Effector memory CD4-positive, alpha-beta T cell (primary cell): ENCODE measurements around the gene SFTA2.
"Not testable (repeated sequence)": the region's sequence is repeated elsewhere in the genome, so short reads cannot be mapped to it uniquely, and the experiment has no call there.

Source experiments
- DNase-seq, 3 donors: peaks; one replicate each; pipeline ENCODE4 v3.0.0-alpha.2; 2020
- H3K27ac ChIP-seq: 2 replicates; pipeline ENCODE4 v1.7.0; 2013; ENCODE audit warnings: mild to moderate bottlenecking, low read length, moderate library complexity; ENCODE audit not compliant: insufficient read depth, poor library complexity, severe bottlenecking
- H3K27me3 ChIP-seq: replicated peaks from 2 replicates; pipeline ENCODE4 v1.7.0; 2013; ENCODE audit warnings: mild to moderate bottlenecking, low read length; ENCODE audit not compliant: insufficient read depth, control insufficient read depth, poor library complexity, severe bottlenecking
- H3K36me3 ChIP-seq: 2 replicates; pipeline ENCODE4 v1.7.0; 2013; ENCODE audit warnings: mild to moderate bottlenecking, low read length, moderate library complexity; ENCODE audit not compliant: control insufficient read depth, insufficient read depth
- H3K4me1 ChIP-seq: 2 replicates; pipeline ENCODE4 v1.7.0; 2013; ENCODE audit warnings: low read length, mild to moderate bottlenecking; ENCODE audit not compliant: control insufficient read depth, insufficient read depth, poor library complexity, severe bottlenecking
- H3K4me3 ChIP-seq: 2 replicates; pipeline ENCODE4 v1.7.0; 2013; ENCODE audit warnings: low read length, low read depth, mild to moderate bottlenecking; ENCODE audit not compliant: insufficient read depth, poor library complexity, severe bottlenecking
- H3K9me3 ChIP-seq: 2 replicates; pipeline ENCODE4 v1.7.0; 2013; ENCODE audit warnings: mild to moderate bottlenecking, low read length, moderate library complexity; ENCODE audit not compliant: control insufficient read depth
- total RNA-seq, 3 donors: gene quantifications; one replicate each; lab custom pipeline; 2026; lab: John Stamatoyannopoulos, UW

The SFTA2 gene
- total RNA-seq, result 0 to 0.17 (median 0) reads per million in 3 donors

DNA sequence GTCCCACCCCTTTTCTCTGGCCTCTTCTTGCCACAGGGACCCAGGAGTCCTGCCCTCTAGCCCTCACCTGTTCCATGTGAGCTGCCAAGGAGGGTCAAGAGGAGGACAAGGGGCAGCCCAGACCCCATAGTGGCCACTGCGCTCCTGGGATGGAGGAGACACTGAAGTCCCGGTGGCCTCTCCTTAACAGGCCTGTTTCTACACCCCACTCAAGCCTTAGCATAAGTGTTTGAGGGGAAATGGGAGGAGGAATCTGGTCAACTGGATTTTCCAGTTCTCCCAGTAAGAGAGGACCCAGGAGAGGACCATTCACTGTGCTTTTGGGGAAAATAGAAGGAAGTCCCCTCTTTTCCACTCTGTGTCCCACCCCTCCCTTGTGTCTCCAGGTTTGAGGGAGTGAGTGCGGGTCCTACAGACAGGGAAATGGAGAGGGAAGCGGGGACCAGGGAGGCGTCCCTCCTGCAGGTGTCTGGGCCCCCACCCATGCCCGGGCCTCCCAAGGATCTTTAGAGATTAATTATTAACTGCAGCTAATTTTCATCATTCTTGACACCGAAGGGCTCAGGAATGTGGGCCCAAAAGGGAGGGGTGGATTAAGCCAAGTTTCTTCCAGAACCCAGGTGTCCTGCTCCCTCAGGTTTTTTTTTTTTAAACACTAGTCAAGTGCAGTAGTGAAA is at the start of gene SFTA2:
SFTA2 (minus strand) TSS at position 202 of the 677 bp plus-strand sequence; CDS start at position 128, 74 bp downstream.
- Histone ChIP-seq H3K27me3 (no peaks in the 10 kb centered on the region), H3K4me1 (no peaks in the 10 kb centered on the region)
- DNase-seq, result no peak

DNA sequence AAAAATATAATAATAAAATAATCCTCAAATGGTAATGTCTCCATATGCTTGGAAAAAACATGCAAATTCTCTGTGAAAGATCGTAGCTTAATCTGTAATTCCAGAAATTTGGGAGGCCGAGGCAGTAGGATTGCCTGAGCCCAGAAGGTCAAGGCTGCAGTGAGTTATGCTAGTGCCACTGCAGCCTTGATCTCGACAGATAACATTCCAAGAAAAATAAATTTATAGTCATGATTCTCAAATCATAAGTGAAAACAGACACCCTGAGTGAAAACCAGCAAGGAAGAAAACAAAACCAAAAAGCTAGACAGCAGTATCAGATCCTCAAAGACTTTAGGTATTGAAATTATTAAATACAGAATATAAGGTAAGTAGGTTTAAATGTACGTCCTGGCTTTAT is 47.7 kb upstream of the SFTA2 start:
- no peak overlapping the region for H3K4me3 ChIP-seq
- no peaks in the 10 kb centered on the region for H3K9me3 ChIP-seq
- no peak overlapping the region for H3K27ac ChIP-seq
- no peaks in the 10 kb centered on the region for H3K36me3 ChIP-seq
- H3K27me3 ChIP-seq, result no peaks in the 10 kb centered on the region
- no peak for DNase-seq
- no peaks in the 10 kb centered on the region for H3K4me1 ChIP-seq

More for the DNA sequence above, at the start of gene SFTA2:
- H3K36me3 ChIP-seq, result no peaks in the 10 kb centered on the region
- no peak within 1 kb of the TSS for H3K27ac ChIP-seq
- no peak within 1 kb of the TSS for H3K4me3 ChIP-seq
- no peaks in the 10 kb centered on the region for H3K9me3 ChIP-seq

DNA sequence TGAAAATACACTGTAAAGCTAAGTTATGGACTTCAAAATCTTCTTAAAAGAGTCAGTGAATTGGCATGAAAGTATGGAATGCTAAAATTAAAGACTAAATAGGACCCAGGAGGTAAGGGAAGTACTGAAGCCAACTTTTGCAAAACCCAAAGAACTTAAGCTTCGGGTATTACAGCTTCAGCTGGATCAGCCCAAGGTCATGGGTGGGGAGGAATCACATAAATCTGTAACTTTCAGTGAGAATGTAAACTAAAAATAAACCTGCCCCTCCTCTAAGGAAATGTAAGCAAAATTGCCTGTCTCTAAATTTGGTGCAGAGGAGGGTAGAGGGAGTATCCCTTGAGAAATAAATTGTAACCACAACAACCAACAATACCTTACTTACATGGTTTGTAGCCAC is 47.2 kb upstream of the SFTA2 start:
- Histone ChIP-seq H3K4me1 (no peaks in the 10 kb centered on the region), H3K4me3 (no peak overlapping the region), H3K27me3 (no peaks in the 10 kb centered on the region), H3K27ac (no peak overlapping the region), H3K36me3 (no peaks in the 10 kb centered on the region), H3K9me3 (no peaks in the 10 kb centered on the region)
- DNase-seq, result no peak

DNA sequence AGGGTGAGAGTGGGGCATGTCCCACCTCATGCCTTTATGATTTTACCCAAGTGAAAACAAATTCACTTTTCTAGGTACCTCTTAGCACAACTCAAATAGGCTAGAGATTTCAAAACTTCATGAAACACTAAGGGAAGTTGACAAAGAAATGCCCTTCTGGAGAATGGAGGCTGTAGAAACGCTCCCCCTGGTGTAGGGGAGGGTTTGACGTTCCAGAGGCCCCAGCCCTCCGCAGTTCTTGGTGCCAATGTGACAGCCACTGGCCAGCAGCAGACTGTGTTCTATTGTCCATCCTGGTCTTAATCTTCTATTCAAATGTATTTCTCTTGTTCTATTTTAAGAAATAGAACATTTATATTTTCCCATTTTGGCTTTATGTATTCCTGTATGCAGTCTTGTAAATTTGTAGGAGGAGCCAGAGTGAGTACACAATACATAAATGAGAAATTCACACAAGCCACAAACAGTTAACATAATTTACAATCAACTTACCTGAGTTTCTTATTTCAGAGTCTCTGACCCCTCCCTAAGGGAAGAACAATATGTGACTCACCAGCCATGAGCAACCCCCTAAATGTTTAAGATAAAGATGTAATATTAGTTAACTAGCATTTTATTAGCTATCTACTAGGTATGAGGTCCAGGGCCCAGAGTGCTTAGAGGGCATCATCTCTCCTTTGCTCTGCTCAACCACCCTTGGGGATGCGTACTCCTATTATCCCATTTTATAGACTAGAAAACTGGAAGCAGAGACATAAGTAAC is 42.7 kb upstream of the SFTA2 start:
- Histone ChIP-seq H3K9me3 (no peaks in the 10 kb centered on the region), H3K4me1 (no peaks in the 10 kb centered on the region), H3K36me3 (no peaks in the 10 kb centered on the region), H3K27me3 (no peaks in the 10 kb centered on the region), H3K27ac (no peak overlapping the region), H3K4me3 (no peak overlapping the region)
- no peak for DNase-seq

DNA sequence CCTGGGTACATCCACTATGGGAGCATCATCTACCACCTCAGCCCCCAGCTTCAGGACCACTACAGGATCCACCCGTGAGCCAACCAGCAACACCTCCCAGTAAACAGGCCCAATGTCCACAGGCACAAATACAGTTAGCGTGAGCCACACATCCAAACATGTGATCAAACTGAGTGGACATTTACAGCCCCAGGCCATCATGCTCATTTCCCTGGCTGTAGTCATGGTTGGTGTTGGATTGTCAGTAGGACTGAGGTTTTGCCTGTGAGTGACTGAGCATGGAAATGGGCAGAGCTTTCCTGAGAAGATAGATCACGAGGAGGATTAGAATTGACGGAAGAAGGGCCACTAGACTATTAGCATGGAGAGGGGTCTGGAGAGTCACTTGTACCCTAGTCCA is 40.8 kb upstream of the SFTA2 start:
- no peaks in the 10 kb centered on the region for H3K4me1 ChIP-seq
- no peaks in the 10 kb centered on the region for H3K36me3 ChIP-seq
- H3K4me3 ChIP-seq, result no peak overlapping the region
- H3K9me3 ChIP-seq, result no peaks in the 10 kb centered on the region
- no peak overlapping the region for H3K27ac ChIP-seq
- DNase-seq, result no peak
- no peaks in the 10 kb centered on the region for H3K27me3 ChIP-seq

DNA sequence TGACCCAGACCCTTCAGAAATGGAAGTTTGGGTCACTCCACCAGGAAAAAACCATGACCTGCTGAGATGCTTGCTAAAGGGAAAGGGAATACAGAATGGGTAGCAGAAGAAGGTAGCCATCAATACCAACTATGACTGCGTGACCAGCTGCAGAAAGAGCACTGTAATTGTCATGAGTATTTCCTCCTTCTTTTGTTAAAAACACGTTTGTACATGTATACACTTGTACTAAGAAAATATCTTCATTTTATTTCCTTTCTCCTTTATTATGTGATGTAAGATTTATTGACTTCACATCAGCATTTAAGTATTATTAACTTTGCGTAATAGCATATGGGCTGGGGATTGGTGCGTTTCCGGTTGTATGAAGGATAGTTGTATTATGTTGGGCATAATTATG is 39.0 kb upstream of the SFTA2 start:
- no peak for DNase-seq
- Histone ChIP-seq H3K4me1 (no peaks in the 10 kb centered on the region), H3K27ac (no peak overlapping the region), H3K36me3 (no peaks in the 10 kb centered on the region), H3K4me3 (no peak overlapping the region), H3K27me3 (no peaks in the 10 kb centered on the region), H3K9me3 (no peaks in the 10 kb centered on the region)

DNA sequence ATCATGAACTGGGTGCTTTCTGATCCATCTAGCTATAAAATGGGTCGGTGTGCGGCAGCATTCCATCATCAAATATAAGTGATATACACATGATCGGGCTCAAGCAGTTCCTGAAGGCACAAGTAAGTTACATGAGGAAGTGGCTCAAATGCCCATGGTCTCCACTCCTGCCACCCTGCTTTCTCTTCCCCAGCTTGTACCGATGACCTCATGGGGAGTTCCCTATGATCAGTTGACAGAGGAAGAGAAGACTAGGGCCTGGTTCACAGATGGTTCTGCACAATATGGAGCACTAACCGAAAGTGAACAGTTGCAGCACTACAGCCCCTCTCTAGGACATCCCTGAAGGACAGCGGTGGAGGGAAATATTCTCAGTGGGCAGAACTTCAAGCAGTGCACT is 37.2 kb upstream of the SFTA2 start:
- not testable (repeated sequence) for H3K9me3 ChIP-seq, H3K27me3 ChIP-seq, H3K27ac ChIP-seq, DNase-seq, H3K36me3 ChIP-seq, H3K4me3 ChIP-seq, H3K4me1 ChIP-seq

DNA sequence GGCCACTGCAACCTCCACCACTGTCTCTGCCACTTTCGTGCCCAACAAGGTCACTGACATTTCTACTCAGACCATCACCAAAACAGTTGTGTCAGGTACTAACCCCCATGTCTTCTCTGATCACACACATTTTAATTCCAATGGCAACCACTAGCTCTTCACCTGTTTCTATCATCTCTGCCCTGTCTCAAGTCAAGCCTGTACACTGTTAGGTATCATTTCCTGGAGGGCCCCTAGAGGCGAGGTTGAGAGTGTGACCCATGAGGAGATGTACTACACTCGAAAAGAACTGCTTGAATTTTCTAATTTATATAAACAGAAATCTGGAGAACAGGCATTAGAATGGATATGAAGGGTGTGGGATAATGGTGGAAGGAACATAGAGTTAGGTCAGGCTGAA is 34.2 kb upstream of the SFTA2 start:
- H3K27me3 ChIP-seq, result no peaks in the 10 kb centered on the region
- H3K36me3 ChIP-seq, result no peaks in the 10 kb centered on the region
- no peaks in the 10 kb centered on the region for H3K4me1 ChIP-seq
- H3K9me3 ChIP-seq, result no peaks in the 10 kb centered on the region
- DNase-seq, result no peak
- no peak overlapping the region for H3K27ac ChIP-seq
- H3K4me3 ChIP-seq, result no peak overlapping the region

DNA sequence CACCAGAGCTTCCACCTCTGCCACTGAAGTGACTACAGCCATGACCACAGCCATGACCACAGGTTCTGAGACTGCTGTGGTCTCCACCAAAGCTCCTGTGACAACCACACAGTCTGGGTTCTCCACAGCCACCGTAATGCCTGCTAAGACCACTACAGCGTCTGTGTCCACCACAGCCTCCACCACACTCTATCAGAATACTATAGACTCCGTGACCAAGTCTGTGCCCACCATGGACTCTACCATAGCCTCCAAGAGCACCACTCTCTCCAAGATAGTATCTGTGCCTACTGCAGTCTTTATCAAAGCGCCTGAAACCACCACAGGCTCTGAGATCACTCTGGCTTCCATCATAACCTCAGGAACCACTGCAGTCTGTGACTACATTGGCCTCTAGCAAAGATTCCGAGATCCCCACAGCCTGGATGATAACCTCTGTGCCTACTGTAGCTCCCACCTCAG is 33.2 kb upstream of the SFTA2 start:
- H3K27me3 ChIP-seq, result no peaks in the 10 kb centered on the region
- no peak overlapping the region for H3K4me3 ChIP-seq
- H3K36me3 ChIP-seq, result no peaks in the 10 kb centered on the region
- H3K9me3 ChIP-seq, result no peaks in the 10 kb centered on the region
- H3K4me1 ChIP-seq, result no peaks in the 10 kb centered on the region
- H3K27ac ChIP-seq, result no peak overlapping the region
- DNase-seq, result no peak

DNA sequence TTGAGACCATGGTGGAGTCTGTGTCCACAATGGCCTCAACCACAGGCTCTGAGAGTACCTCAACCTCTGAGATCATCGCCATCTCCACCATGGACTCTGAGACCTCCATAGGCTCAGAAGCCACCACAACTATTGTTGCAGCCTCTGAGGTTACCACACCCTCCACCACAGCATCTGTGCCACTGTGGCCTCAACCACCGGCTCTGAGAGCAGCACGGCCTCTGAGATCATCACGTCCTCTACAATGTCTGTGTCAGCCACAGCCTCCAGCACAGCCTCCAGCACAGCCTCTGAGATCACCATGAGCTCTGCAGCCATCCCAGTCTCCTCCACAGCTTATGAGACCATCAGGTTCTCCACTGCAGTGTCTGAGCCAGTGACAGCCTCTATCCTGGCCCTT is 32.1 kb upstream of the SFTA2 start:
- no peak for DNase-seq
- Histone ChIP-seq H3K36me3 (no peaks in the 10 kb centered on the region), H3K4me1 (no peaks in the 10 kb centered on the region), H3K9me3 (no peaks in the 10 kb centered on the region), H3K27me3 (no peaks in the 10 kb centered on the region), H3K4me3 (no peak overlapping the region), H3K27ac (no peak overlapping the region)
